Medulla oblongata (tissue), 1 donor: ENCODE measurements around the gene CD9.
"Not testable (repeated sequence)": the region's sequence is repeated elsewhere in the genome, so short reads cannot be mapped to it uniquely, and the experiment has no call there.

Experiments used
- DNase-seq: peaks from one replicate; pipeline ENCODE4 v3.0.0-alpha.2; 2015; ENCODE audit errors: extremely low spot score

CD9 gene, protein sequence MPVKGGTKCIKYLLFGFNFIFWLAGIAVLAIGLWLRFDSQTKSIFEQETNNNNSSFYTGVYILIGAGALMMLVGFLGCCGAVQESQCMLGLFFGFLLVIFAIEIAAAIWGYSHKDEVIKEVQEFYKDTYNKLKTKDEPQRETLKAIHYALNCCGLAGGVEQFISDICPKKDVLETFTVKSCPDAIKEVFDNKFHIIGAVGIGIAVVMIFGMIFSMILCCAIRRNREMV

DNA sequence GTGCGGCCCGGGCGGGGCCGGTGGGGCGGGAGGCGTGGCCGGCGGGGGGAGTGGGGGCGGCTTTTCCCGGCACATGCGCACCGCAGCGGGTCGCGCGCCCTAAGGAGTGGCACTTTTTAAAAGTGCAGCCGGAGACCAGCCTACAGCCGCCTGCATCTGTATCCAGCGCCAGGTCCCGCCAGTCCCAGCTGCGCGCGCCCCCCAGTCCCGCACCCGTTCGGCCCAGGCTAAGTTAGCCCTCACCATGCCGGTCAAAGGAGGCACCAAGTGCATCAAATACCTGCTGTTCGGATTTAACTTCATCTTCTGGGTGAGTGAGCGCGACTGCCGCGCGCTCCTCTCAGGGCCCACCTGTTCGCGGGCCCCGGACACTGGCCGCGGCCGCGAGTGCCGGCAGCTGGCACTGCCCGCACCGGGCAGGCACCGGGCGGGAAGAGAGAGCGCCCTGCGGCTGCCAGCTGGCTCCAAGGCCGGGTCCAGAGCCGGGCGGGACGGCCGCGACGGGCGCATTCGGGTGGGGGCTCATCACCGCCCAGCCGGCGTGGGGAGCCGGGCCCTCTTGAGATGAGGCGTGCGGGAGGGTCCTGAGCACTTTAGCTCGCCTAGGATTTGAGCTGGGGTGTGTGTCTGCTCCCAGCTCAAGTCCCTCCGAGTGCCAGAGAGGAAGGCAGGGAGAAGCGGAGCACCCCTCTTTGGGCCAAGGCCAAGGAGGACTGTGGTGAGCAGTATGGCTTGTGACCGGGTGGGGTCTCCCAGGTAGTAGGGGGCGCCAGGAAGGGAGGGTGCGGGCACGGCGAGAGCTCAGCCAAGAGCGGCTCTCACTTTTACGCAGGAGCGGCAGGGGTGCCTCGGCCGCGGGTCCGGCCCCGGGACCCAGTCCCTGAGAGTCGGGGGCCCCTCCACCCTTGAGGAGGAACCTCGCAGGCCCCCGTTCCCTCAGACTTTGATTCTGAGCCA is at the start of gene CD9:
CD9 (plus strand) TSS at position 145 of the 957 bp plus-strand sequence; CDS start at position 245, 100 bp downstream.
- no peak for DNase-seq

DNA sequence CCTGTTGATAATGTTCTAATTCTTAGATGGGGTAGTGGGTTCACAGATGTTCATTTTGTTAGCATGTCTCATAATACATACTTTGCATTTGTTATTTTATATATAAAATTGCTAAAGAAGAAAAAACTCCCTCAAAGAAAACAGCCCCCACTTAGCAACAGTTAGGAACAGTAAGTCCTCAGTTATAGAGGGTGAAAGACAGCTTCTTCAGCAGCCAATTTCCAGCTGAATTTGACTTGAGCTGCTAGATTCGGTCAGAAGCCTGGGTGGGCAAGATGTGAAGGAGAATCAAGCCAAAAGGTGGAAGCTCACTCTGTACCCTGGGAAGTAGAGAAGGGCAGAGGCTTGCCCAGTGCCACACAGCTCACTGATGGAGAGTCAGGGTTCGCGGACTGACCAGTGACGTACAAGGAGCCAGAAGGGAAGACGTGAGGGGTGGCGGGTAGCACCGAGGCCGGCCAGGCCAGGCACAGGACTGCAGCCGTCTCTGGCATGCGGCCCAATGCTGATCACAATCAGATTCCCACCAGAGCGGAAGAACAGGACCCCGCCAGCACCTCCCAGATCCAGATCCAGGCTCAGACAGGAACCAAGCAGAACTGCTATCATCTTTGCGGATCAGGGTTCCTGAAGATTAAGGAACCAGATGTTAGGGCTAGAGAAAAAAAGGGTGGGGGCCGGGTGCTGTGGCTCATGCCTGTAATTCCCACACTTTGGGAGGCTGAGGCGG is 45.3 kb upstream of the CD9 start:
- no peak for DNase-seq

DNA sequence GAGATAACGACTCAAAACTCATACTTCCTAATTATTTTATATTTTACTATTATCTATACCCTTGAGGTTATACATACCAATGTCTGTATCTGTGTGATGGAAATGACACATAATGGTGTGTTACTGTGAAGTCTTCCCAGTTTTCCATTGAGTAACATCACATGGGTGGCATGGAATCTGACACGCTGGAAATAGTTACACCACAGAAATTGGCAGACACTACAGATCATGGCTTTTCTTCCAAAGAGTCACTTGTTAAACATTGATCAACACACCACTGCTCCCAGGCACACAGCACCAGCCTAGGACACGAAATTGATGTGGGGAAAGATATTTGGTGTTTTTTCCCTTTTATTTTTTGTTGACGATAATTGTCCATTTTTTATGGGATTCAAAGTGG is 42.7 kb upstream of the CD9 start:
- no peak for DNase-seq

DNA sequence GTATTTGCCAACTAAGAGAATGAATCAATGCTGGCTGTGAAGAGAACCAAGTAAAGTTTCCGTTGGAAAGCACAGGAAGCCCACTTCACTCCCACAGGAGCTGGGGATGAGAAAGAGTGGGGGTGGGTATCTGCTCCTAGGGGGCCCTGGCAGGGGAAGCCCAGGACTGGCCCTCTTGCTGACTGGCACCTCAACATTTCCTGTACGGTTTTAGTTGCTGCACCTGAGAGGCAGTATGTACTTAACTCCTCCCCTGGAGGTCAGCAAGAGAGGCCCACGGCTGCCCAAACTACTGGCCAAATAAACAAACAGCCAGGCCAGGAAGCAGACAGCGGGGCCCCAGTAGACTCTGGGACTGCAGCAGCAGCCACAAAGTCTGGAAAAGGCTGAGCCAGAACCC is 41.9 kb upstream of the CD9 start:
- DNase-seq = no peak

DNA sequence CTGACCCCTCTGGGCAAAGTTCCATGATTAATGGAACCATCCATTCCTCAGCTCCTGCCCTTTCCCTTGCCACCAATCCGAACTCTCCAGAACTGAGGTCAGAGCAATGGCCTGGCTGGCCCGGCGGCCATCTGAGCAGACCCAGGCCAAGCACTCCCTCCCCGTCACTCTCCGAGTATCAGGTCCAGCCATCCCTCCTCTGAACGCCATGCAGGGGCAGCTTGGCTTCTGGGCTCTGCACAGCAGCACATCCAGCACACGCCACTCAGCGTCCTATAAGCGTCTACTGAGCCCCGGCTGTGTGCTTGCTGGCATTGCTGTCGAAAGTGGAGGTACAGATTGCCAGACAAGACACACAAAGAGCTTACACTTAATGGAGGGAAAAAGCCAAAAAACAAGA is 41.5 kb upstream of the CD9 start:
- no peak for DNase-seq

DNA sequence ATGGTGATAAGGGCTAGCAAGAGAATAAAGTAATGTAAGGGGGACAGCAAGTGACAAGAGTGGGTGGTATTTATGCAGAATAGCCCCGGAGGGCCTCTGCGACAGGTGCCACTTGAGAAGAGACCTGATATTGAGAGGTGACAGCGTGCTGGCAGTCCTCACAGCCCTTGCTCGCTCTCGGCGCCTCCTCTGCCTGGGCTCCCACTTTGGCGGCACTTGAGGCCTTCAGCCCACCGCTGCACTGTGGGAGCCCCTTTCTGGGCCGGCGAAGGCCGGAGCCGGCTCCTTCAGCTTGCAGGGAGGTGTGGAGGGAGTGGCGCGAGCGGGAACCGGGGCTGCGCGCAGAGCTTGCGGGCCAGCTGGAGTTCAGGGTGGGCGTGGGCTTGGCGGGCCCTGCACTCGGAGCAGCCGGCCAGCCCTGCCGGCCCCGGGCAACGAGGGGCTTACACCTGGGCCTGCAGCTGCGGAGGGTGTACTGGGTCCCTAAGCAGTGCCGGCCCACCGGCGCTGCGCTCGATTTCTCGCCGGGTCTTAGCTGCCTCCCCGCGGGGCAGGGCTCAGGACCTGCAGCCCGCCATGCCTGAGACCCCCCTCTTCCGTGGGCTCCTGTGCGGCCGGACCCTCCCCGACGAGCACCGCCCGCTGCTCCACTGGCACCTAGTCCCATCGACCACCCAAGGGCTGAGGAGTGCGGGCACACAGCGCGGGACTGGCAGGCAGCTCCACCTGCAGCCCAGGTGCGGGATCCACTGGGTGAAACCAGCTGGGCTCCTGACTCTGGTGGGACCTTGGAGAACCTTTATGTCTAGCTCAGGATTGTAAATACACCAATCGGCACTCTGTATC is 40.8 kb upstream of the CD9 start:
- DNase-seq = not testable (repeated sequence)

DNA sequence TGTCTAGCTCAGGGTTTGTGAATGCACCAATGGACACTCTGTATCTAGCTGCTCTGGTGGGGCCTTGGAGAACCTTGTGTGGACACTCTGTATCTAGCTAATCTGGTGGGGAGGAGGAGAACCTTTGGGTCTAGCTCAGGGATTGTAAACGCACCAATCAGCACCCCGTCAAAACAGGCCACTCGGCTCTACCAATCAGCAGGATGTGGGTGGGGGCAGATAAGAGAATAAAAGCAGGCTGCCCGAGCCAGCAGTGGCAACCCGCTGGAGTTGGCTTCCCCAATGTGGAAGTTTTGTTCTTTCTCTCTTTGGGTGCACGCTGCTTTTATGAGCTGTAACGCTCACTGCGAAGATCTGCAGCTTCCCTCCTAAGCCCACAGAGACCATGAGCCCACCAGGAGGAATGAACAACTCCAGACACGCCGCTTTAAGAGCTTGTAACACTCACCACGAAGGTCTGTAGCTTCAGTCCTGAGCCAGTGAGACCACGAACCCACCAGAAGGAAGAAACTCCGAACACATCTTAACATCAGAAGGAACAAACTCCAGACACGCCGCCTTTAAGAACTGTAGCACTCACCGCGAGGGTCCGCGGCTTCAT is 40.1 kb upstream of the CD9 start:
- DNase-seq = not testable (repeated sequence)

DNA sequence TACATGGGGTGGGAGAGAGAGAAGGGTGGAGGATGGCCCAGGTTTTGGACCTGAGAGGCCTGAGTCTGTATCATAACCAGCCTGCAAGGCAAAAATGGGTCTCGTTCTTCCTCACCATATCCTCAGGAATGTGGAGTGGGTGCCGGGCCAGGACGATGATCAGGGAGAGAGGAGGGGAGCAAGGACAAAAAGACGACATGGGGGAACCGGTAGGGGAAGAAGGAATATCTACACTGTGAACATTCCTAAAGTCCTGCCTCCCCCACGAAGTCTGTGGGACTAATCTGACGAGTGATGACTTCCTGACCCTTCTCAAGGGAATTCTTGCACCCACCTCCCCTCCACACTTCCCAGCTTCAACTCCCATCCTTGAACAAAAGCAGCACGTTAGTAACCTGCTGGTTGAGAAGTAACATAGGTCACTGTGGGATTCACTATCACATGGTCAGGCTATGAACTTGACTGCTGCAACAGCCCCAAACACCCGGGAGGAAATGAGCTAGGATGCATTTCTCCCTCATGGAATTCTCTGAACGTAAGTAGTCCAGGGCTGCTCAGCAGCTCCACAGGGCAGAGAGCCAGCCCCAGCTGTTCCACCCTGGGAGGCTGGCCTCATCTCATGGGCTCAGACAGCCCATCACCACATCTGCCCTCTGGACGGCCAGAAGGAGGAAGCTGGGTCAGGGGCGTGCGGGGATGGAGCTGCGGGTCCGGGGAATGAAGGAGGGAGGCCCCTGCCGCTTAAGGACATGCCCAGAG is 38.9 kb upstream of the CD9 start:
- no peak for DNase-seq

DNA sequence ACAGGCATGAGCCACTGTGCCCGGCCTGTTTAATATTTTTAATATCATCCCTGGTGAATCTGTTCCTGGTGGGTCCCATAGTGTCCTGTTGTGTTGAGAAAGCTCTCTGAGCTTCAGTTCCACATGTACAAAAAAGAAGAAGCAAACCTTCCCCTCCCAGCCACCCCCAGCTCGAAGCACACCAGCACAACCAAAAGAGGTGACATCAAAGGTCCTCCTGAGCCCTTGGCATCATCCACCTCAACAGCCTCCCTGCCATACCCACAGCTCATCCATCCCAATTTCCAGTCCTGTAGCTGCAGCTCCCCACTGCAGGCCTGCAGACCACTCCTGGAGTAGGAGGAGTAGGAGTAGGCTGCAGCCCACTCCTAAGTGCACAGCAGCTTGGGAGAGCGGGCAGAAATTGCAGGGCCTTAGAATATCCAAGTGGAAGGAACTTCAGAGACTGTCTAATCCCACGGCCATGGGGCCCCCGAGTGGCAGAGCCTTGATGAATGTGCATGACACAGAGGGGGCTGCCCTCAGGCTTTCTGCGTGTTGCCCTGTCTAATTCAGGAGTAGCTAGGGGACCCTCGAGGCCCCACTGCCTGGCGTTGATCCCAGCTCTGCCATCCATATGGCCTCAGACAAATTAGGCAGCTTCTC is 36.7 kb upstream of the CD9 start:
- no peak for DNase-seq

DNA sequence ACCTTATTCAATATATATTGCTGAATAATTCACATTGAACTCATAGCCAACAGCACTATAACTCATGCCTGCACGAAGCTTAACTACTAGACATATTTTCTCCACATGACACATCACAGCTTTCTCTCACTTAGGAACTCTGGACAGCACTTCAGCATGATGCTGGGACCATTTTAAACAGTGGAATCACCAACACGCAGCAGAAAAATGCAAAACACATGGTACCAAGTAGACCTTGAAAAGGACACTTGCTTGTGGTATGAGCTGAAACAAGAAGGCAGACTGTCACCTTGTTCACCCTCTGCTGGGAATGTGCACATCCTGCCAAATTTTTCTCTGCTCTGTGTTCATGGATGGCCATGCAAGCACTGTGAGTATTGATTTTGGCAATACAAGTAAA is 34.8 kb upstream of the CD9 start:
- no peak for DNase-seq

DNA sequence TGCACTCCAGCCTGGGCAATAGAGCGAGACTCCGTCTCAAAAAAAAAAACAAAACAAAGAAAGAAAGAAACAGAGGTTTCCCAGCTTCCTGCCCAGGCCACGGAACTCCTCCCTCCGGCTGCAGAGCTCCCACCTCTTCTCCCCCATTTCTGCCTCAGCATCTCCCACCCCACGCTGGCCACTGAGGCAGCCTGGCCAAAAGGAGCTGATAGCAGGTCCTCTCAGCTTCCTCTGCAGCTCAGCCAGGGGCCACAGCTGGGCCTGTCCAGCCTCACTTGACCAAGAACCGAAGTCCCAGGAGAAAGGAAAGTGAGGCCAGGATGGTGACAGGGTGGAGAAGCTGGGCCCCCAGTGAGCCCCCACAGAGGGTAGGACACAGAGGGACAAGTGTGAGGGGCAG is 33.4 kb upstream of the CD9 start:
- DNase-seq = no peak

DNA sequence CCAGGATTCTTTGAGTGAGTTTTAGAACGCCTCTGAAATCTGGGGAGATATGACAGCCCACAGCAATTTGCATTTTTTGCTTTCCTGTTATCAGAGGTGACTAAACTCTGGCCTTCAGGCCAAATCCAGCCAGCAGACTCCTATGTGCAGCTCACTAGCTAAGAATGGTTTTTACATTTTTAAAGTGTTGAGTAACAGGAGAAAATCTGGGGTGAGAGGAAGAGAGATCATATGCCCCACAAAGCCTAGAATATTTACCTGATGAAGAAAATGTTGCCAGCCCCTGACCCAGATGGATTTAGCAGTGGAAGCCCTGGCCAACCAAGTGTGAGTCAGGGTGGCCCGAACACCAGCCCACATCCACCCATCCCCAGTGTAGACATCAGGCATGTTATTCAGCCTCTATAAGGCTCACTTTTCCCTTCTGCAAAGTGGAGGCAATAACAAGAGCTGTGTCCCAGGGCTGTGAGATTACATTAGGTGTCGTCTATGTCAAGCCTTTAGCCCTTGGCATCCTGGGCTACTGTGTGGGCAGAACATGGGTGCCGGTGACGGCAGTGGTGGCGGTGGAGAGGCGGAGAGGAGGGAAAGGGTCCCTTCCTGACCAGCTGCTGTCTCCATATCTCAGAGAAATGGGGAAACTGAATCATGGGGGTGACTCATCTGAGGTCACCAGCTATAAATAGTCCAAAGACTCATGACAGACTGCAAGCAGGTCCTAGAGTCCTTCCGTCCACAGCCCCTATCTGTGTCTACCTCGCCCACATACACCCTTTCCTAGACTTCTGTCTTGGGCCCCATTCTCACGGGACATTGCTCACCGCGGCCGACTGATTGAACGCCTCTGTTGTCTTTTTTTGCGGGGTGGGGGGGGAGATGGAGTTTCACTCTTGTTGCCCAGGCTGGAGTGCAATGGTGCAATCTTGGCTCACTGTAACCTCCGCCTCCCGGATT is 32.6 kb upstream of the CD9 start:
- peak; percentile 83 for DNase-seq

DNA sequence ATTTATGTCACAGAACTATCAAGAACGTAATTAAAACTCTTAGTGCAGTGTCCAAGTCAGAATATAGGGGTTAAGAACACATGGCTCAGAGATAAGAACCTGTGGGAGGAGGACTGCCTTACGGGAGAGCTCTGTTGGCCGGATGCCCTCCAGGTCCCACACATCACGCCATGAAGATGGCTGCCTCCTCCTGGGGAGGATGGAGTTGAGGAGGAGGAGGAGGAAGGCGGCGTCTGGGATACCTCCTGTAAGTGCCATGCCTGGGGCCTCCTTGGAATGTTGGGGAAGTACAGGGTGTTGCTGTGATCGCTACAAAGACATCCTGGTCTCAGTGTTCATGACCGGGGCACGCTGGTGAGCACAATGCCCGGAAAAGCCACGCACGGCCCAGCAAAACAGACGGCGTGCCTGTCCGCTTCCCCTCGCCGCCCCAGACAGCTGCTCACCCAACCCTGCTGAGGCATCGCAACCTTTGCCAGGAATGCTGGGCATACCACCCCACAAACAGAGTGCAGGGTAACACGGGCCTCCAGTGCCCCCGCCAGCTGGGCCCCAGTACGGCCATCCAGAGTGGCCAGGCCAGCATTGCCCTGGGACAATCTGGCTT is 28.7 kb upstream of the CD9 start:
- DNase-seq = no peak

DNA sequence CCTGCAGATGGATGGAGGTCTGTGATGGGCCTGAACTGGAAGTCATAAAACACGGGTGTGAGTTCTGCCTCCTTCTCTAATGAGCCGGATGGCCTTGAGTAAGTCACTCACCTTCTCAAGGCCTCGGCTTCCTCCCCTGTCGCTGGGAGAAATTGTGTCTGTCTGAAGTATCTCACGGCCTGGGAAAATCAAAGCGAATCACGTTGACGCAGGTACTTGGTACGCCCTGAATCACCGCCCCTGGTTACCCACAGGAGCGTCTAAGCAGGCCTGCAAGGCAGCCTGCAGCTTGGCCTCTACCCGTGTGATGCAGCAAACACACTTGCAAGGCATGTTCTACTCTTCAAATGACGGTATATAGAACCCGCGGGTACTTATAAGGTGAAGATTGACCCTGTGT is 28.1 kb upstream of the CD9 start:
- no peak for DNase-seq

DNA sequence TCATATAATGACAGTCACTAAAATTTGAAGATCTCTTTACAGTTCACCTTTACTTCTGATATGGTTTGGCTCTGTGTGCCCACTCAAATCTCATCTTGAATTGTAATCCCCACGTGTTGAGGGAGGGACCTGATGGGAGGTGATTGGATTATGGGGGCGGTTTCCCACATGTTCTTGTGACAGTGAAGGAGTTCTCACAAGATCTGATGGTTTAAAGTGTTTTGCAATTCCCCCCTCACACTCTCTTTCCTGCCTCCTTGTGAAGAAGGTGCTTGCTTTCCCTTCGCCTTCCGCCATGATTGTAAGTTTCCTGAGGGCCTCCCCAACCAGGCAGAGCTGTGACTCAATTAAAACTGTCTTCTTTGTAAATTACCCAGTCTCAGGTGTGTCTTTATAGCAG is 27.3 kb upstream of the CD9 start:
- DNase-seq = no peak

DNA sequence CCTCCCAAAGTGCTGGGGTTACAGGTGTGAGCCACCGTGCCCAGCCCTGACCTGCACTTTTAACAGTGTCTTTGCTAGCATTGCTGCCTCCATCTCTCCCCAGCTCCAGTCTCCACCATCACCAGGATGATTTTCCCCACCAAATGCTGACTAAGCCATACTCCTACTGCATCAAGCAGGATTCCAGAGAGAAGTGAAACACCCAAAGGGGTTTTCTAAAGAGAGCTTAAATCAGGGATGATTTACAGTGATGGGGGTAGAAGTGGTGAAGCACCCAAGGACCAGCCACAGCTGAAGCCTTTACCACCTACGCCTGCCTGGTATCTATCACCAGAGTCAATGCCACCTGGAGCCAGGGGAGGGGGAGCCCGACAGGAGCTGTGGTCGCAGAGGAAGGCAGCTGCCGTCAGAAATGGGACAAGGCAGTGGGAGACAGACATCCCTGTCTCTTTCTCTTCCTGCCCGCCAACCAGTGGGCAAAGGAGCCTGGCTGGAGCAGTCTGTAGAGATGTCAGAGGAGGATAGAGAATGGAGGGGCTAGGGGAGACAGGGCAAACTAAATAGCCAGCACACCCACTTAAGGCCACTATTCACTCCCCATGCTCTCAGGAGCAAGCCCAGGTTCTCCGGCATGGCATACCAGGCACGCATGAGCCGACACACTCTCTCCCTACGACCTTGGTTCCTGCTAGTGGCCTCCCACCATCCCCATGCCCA is 22.4 kb upstream of the CD9 start:
- no peak for DNase-seq

DNA sequence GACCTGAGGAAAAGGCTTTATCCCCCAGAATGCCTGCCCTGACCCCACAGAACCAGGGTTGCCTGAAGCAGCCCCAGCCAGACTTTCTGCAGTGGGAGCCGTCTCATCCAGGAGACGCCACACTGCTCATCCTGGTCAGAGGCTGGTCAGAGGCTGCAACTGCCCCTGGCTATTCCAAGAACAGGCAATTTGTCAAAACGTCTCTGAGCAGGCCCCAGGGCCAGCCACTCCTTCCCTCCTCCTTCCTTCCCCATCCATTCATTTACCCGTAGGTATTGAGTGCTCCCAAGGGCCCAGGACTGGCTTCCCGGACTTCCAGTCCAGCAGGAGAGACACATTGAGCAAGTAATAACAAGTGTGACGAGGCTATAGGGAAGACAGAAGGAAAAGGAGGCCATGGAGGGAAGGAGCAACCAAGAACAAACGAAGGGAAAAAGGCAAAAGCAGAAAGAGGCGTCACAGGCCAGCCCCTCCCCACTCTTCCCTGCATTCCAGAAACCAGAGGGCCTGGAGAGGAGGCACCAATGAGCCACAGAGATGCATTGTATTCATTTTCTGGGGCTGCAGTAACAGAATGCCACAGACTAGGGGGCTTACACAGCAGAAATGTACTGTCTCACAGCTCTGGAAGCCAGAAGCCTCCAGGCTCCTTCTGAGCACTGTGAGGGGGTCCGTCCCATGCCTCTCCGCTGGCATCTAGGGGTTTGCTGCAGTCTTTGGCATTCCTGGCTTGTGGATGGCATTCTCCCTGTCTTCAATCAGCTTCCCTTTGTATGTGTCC is 21.0 kb upstream of the CD9 start:
- no peak for DNase-seq
